Immature natural killer cell (primary cell): Measurements from ENCODE around the gene INSL3. TPM values are rescaled to one million over a fixed set of nuclear protein-coding genes. Genes with fewer than 3 reads are reported as not detected.
"Not testable (repeated sequence)": the region's sequence is repeated elsewhere in the genome, so short reads cannot be mapped to it uniquely, and the experiment has no call there.

Experiments used
- DNase-seq, 3 donors: peaks; one replicate each; pipeline ENCODE4 v3.0.0; 2022; ENCODE audit warnings: mixed read lengths in 1 of 3
- H3K27ac Mint-ChIP-seq, 6 donors: one replicate each; pipeline ENCODE4 v1.8.0; 2020; ENCODE audit warnings: mixed read lengths in 6 of 6, mild to moderate bottlenecking in 5 of 6, inconsistent platforms in 4 of 6, moderate library complexity in 3 of 6
- H3K27me3 Mint-ChIP-seq, 3 donors: one replicate each; pipeline ENCODE4 v1.8.0; 2020 to 2021; ENCODE audit warnings: low read depth in 3 of 3, mild to moderate bottlenecking in 3 of 3, mixed read lengths in 3 of 3, moderate library complexity in 3 of 3, inconsistent platforms in 1 of 3
- H3K36me3 Mint-ChIP-seq, 3 donors: one replicate each; pipeline ENCODE4 v1.8.0; 2020; ENCODE audit warnings: mixed read lengths in 3 of 3, inconsistent platforms in 2 of 3, mild to moderate bottlenecking in 2 of 3
- H3K4me1 Mint-ChIP-seq, 2 donors: one replicate each; pipeline ENCODE4 v1.8.0; 2020; ENCODE audit warnings: inconsistent platforms in 2 of 2, mild to moderate bottlenecking in 2 of 2, mixed read lengths in 2 of 2, moderate library complexity in 1 of 2
- H3K4me3 Mint-ChIP-seq, 5 donors: one replicate each; pipeline ENCODE4 v1.8.0; 2020; ENCODE audit warnings: mild to moderate bottlenecking in 5 of 5, mixed read lengths in 5 of 5, inconsistent platforms in 3 of 5, moderate library complexity in 3 of 5
- H3K9me3 Mint-ChIP-seq, 6 donors: one replicate each; pipeline ENCODE4 v1.8.0; 2020; ENCODE audit warnings: mild to moderate bottlenecking in 6 of 6, mixed read lengths in 6 of 6, inconsistent platforms in 4 of 6, moderate library complexity in 3 of 6
- polyA plus RNA-seq, 3 donors: library from polyadenylated mRNA; unstranded; fragments of 300-500 nt; fragmentation: Illumina TruSeq; gene quantifications; one replicate each; pipeline ENCODE4 v1.2.3, GENCODE V29; 2021

INSL3 gene
- polyA plus RNA-seq, 3 donors from 2014 or later, result 0.60 to 2.0 TPM; not detected in 1

GRCh38 chr19:17824339-17824738 is 3.0 kb upstream of the INSL3 start:
- H3K27ac Mint-ChIP-seq, result peak overlapping the region in 1 of 6 donors; percentile 62

GRCh38 chr19:17817668-17818363 is 3.5 kb downstream of the INSL3 start:
- Mint-ChIP-seq H3K27ac (no peak overlapping the region), H3K9me3 (no peaks in the 10 kb centered on the region), H3K27me3 (peaks cover 0 to 2% (median 0%) of the 10 kb centered on the region in 3 donors), H3K36me3 (no peaks in the 10 kb centered on the region), H3K4me3 (no peak overlapping the region), H3K4me1 (no peaks in the 10 kb centered on the region)
- no peak for DNase-seq

More at GRCh38 chr19:17824339-17824738, 3.0 kb upstream of the INSL3 start:
- H3K27me3 Mint-ChIP-seq, result peaks cover 0 to 2% (median 0%) of the 10 kb centered on the region in 3 donors
- peaks cover 5% of the 10 kb centered on the region in 3 donors for H3K36me3 Mint-ChIP-seq
- H3K4me1 Mint-ChIP-seq, result peaks cover 4 to 5% of the 10 kb centered on the region in 2 donors
- no peak for DNase-seq
- H3K9me3 Mint-ChIP-seq, result no peaks in the 10 kb centered on the region
- no peak overlapping the region for H3K4me3 Mint-ChIP-seq

GRCh38 chr19:17812099-17812498 is 9.2 kb downstream of the INSL3 start:
- Mint-ChIP-seq H3K4me1 (peaks cover 0 to 2% of the 10 kb centered on the region in 2 donors), H3K27me3 (peaks cover 0 to 2% (median 0%) of the 10 kb centered on the region in 3 donors), H3K36me3 (no peaks in the 10 kb centered on the region), H3K4me3 (no peak overlapping the region), H3K27ac (no peak overlapping the region), H3K9me3 (no peaks in the 10 kb centered on the region)
- DNase-seq, result no peak

- no peak overlapping the region for H3K4me3 Mint-ChIP-seq
- H3K27me3 Mint-ChIP-seq, result peaks cover 0 to 2% (median 0%) of the 10 kb centered on the region in 3 donors
- no peaks in the 10 kb centered on the region for H3K9me3 Mint-ChIP-seq
- no peak overlapping the region for H3K27ac Mint-ChIP-seq
- H3K36me3 Mint-ChIP-seq, result no peaks in the 10 kb centered on the region
- no peak for DNase-seq
- H3K4me1 Mint-ChIP-seq, result peaks cover 0 to 2% of the 10 kb centered on the region in 2 donors
Measured at GRCh38 chr19:17811681-17812080, 9.6 kb downstream of the INSL3 start.

- Mint-ChIP-seq H3K27ac (no peak overlapping the region), H3K4me1 (peaks cover 0 to 2% of the 10 kb centered on the region in 2 donors), H3K36me3 (no peaks in the 10 kb centered on the region), H3K9me3 (no peaks in the 10 kb centered on the region), H3K27me3 (peaks cover 0 to 2% (median 2%) of the 10 kb centered on the region in 3 donors), H3K4me3 (no peak overlapping the region)
- DNase-seq, result no peak
Measured at GRCh38 chr19:17811103-17811502, 10.2 kb downstream of the INSL3 start.

GRCh38 chr19:17807731-17808316 is 13.5 kb downstream of the INSL3 start:
- H3K4me3 Mint-ChIP-seq, result peak overlapping the region in 3 of 5 donors; percentile 40 to 63 (median 51)
- H3K27me3 Mint-ChIP-seq, result peaks cover 2 to 5% (median 2%) of the 10 kb centered on the region in 3 donors
- no peaks in the 10 kb centered on the region for H3K9me3 Mint-ChIP-seq
- H3K36me3 Mint-ChIP-seq, result no peaks in the 10 kb centered on the region
- no peak overlapping the region for H3K27ac Mint-ChIP-seq
- peaks cover 8 to 10% of the 10 kb centered on the region in 2 donors for H3K4me1 Mint-ChIP-seq
- no peak for DNase-seq

GRCh38 chr19:17806945-17807344 is 14.4 kb downstream of the INSL3 start:
- no peaks in the 10 kb centered on the region for H3K36me3 Mint-ChIP-seq
- H3K27me3 Mint-ChIP-seq, result peaks cover 2 to 7% (median 2%) of the 10 kb centered on the region in 3 donors
- H3K27ac Mint-ChIP-seq, result no peak overlapping the region
- no peak overlapping the region for H3K4me3 Mint-ChIP-seq
- no peak for DNase-seq
- H3K9me3 Mint-ChIP-seq, result no peaks in the 10 kb centered on the region
- peaks cover 14 to 15% of the 10 kb centered on the region in 2 donors for H3K4me1 Mint-ChIP-seq

GRCh38 chr19:17805427-17805826 is 15.9 kb downstream of the INSL3 start:
- H3K4me1 Mint-ChIP-seq, result peaks cover 14 to 15% of the 10 kb centered on the region in 2 donors
- H3K4me3 Mint-ChIP-seq, result no peak overlapping the region
- no peaks in the 10 kb centered on the region for H3K9me3 Mint-ChIP-seq
- peaks cover 2 to 7% (median 2%) of the 10 kb centered on the region in 3 donors for H3K27me3 Mint-ChIP-seq
- peak overlapping the region in 3 of 6 donors; percentile 15 to 35 (median 17) for H3K27ac Mint-ChIP-seq
- no peaks in the 10 kb centered on the region for H3K36me3 Mint-ChIP-seq
- DNase-seq, result no peak

- H3K27ac Mint-ChIP-seq, result peak overlapping the region in 3 of 6 donors; percentile 12 to 62 (median 49)
- DNase-seq, result no peak
- no peaks in the 10 kb centered on the region for H3K9me3 Mint-ChIP-seq
- H3K36me3 Mint-ChIP-seq, result no peaks in the 10 kb centered on the region
- H3K27me3 Mint-ChIP-seq, result peaks cover 2 to 7% (median 2%) of the 10 kb centered on the region in 3 donors
- H3K4me1 Mint-ChIP-seq, result peaks cover 14 to 15% of the 10 kb centered on the region in 2 donors
- peak overlapping the region; percentile 25 to 73 (median 58) for H3K4me3 Mint-ChIP-seq
Measured at GRCh38 chr19:17803264-17803896, 17.9 kb downstream of the INSL3 start.

GRCh38 chr19:17802137-17802858 is 19.0 kb downstream of the INSL3 start:
- H3K27ac Mint-ChIP-seq, result peak overlapping the region in 1 of 6 donors; percentile 45
- H3K36me3 Mint-ChIP-seq, result no peaks in the 10 kb centered on the region
- peaks cover 0 to 7% (median 2%) of the 10 kb centered on the region in 3 donors for H3K27me3 Mint-ChIP-seq
- H3K9me3 Mint-ChIP-seq, result no peaks in the 10 kb centered on the region
- no peak for DNase-seq
- H3K4me3 Mint-ChIP-seq, result peak overlapping the region in 3 of 5 donors; percentile 19 to 52 (median 34)
- peaks cover 13 to 14% of the 10 kb centered on the region in 2 donors for H3K4me1 Mint-ChIP-seq

GRCh38 chr19:17798599-17798998 is 22.7 kb downstream of the INSL3 start:
- Mint-ChIP-seq H3K4me1 (peaks cover 13 to 14% of the 10 kb centered on the region in 2 donors), H3K27me3 (peaks cover 9 to 15% (median 14%) of the 10 kb centered on the region in 3 donors)
- not testable (repeated sequence) for H3K4me3 Mint-ChIP-seq, H3K27ac Mint-ChIP-seq, DNase-seq, H3K9me3 Mint-ChIP-seq, H3K36me3 Mint-ChIP-seq

GRCh38 chr19:17797424-17798201 is 23.7 kb downstream of the INSL3 start:
- H3K4me3 Mint-ChIP-seq, result no peak overlapping the region
- peaks cover 10 to 14% (median 12%) of the 10 kb centered on the region in 3 donors for H3K27me3 Mint-ChIP-seq
- H3K27ac Mint-ChIP-seq, result no peak overlapping the region
- no peaks in the 10 kb centered on the region for H3K9me3 Mint-ChIP-seq
- H3K36me3 Mint-ChIP-seq, result no peaks in the 10 kb centered on the region
- peaks cover 6% of the 10 kb centered on the region in 2 donors for H3K4me1 Mint-ChIP-seq
- DNase-seq, result no peak
